Omental fat pad (tissue), 4 donors: Measurements from ENCODE around the gene POU5F1. TPM values are rescaled to one million over a fixed set of nuclear protein-coding genes. Genes with fewer than 3 reads are reported as not detected.

Experiments
- ATAC-seq: fragments of 150-250 bp; one replicate; pipeline ENCODE4 v1.9.1; 2016; ENCODE audit warnings: mild to moderate bottlenecking, moderate library complexity; ENCODE audit not compliant: low FRiP score
- DNase-seq: peaks from one replicate; pipeline ENCODE4 v3.0.0-alpha.2; 2019; ENCODE audit warnings: low spot score
- CTCF ChIP-seq, 3 donors: fragments of 450-650 bp; IDR thresholded peaks; one replicate each; pipeline ENCODE4 v1.5.1; 2016 to 2017; ENCODE audit warnings: antibody characterized with exemption in 3 of 3, mild to moderate bottlenecking in 3 of 3, moderate library complexity in 2 of 3
- total RNA-seq, 4 donors: library from RNA; depleted of rRNA; stranded (reverse); fragments of >200 nt; gene quantifications; one replicate each; pipeline ENCODE4 v1.1.0, GENCODE V29; 2016

The POU5F1 gene
- total RNA-seq, 4 donors from 2014 or later = 0.37 to 2.4 (median 1.3) TPM; not detected in 1

DNA sequence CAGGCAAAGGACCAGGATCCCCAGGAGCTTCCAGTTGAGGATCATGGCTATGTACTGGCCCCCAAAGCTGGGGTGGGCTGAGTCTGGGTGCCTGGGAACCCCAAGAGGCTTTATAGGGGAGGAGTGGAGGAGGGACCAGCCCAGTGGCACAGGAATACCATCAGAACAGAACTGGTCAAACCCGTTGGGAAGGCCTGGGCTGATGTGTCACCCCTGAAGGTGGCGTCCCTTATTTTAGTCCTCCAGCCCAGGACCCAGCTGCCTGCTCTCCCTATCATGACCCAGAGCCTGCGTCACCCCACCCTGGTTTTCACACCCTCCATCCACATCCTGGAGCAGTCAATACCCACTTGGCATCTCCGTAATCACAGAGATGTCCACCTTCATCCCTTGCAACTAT is 31.5 kb downstream of the POU5F1 start, which contains the start of gene PSORS1C2:
TSS of gene PSORS1C2 (minus strand) at position 85 of the 400 bp plus-strand sequence. CDS start at position 45, 40 bp downstream.
- ATAC-seq = no peak
- TF ChIP-seq CTCF (IDR thresholded peaks at IDR 0.05) = no peak

GRCh38 chr6:31135710-31136109 is 34.8 kb downstream of the POU5F1 start:
- TF ChIP-seq CTCF (IDR thresholded peaks at IDR 0.05) = no peak
- ATAC-seq (no peak), DNase-seq (no peak)

More for the DNA sequence above, 31.5 kb downstream of the POU5F1 start, which contains the start of gene PSORS1C2:
- DNase-seq = no peak

DNA sequence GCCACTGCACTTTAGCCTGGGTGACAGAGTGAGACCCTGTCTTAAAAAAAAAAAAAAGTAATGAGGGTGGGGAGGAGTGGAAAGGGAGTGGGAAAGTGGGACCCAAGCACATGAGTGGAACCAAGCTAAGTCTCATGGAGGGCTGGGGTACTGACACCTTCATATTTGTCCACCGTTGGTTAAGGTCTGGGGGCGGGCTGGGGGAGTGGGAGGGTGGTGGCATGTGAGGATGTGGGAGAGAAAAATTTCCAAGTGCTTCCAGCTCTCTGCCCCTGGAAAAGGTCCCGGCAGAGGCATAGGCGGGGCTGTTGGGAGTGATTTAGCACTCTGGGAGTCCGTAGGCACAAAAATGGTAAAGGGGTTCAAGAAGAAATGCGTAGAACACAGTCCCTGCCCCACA is 37.7 kb downstream of the POU5F1 start:
- ATAC-seq = no peak
- no peak for TF ChIP-seq CTCF (IDR thresholded peaks at IDR 0.05)
- no peak for DNase-seq

DNA sequence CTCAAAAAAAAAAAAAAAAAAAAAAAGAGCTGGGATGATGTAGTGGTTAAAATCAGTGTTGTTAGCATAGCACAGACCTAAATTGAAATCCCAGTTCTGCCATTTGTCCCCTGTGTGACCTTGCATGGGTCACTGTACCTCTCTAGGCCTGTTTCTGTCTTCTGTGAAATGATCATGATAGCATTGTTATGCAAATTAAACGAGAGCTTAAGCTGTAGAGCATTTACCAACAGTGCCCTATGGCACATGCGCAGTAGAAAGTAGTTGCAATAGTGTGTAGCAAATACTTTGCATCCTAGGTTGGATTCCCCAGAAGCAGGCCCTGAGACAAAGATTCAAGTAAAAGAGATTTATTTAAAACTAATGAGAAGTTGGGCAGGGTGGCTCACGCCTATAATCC is 38.9 kb downstream of the POU5F1 start:
- ATAC-seq = no peak
- TF ChIP-seq CTCF (IDR thresholded peaks at IDR 0.05) = no peak
- no peak for DNase-seq

GRCh38 chr6:31130751-31131150 is 39.7 kb downstream of the POU5F1 start:
- no peak for ATAC-seq
- no peak for TF ChIP-seq CTCF (IDR thresholded peaks at IDR 0.05)
- no peak for DNase-seq

GRCh38 chr6:31129130-31129529 is 41.4 kb downstream of the POU5F1 start:
- no peak for ATAC-seq
- no peak for TF ChIP-seq CTCF (IDR thresholded peaks at IDR 0.05)
- DNase-seq = no peak

DNA sequence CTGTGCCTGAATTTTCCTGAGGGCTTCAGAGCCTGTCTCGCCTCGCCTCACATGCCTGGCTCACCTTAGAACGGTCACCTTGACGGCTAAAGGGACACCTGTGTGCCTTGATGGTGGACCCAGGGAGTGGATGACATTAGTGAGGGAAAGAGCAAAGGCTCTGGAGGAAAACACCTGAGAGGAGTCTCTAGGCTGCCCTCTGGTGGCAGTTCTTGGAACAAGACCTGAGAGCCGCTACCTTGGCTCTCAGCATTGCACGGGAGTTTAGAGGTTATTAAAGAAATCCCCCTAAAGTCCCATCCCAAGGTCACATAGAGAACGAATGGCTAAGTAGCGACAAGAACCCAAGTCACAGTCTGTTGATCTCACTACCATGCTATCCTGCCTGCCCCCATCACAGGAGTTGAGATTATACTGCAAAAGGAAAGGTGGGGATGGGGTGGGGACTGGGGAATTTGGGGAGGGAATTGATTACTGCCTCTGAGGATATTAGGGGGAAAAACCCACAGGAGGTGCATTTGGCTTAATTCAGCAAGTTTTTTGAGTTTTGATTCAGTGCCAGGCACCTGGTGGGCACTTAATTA is 42.3 kb downstream of the POU5F1 start:
- DNase-seq = peak; percentile 70
- peak; percentile 38 for ATAC-seq
- peak in 1 of 3 donors; percentile 44 for TF ChIP-seq CTCF (IDR thresholded peaks at IDR 0.05)
